Mesenchymal stem cell (in vitro differentiated cells and primary cell): Measurements from ENCODE around the gene DGCR2.
A peak's percentile ranks its signal among the peaks of the same experiment; 100 is the strongest.

ENCODE experiments used
- DNase-seq: peaks from one replicate; pipeline ENCODE4 v3.0.0-alpha.2; 2013
- H2AFZ ChIP-seq: one replicate; pipeline ENCODE4 v1.6.1; 2013; ENCODE audit warnings: low read depth, mild to moderate bottlenecking, control low read depth, inconsistent platforms, low read length, moderate library complexity
- H2AK5ac ChIP-seq: 2 replicates; pipeline ENCODE4 v1.6.1; 2013; ENCODE audit warnings: low read length, moderate library complexity, mild to moderate bottlenecking, inconsistent platforms; ENCODE audit not compliant: severe bottlenecking
- H2BK120ac ChIP-seq: one replicate; pipeline ENCODE4 v1.6.1; 2013; ENCODE audit warnings: low read depth, mild to moderate bottlenecking, inconsistent platforms, low read length, moderate library complexity
- H2BK12ac ChIP-seq, 2 experiments: one replicate each; pipeline ENCODE4 v1.6.1; 2013; ENCODE audit warnings: inconsistent platforms in 2 of 2, low read length in 2 of 2, mild to moderate bottlenecking in 2 of 2, moderate library complexity in 2 of 2, control low read depth in 1 of 2
- H2BK15ac ChIP-seq: one replicate; pipeline ENCODE4 v1.6.1; 2013; ENCODE audit warnings: mild to moderate bottlenecking, low read depth, inconsistent platforms; ENCODE audit not compliant: poor library complexity, severe bottlenecking
- H2BK5ac ChIP-seq: 2 replicates; pipeline ENCODE4 v1.6.1; 2013; ENCODE audit warnings: low read depth, mild to moderate bottlenecking, low read length, control low read depth, inconsistent platforms; ENCODE audit not compliant: poor library complexity, severe bottlenecking
- H3K14ac ChIP-seq, 2 experiments: one replicate each; pipeline ENCODE4 v1.6.1; 2013; ENCODE audit warnings: inconsistent platforms in 2 of 2, low read length in 2 of 2, control low read depth in 1 of 2, mild to moderate bottlenecking in 1 of 2, moderate library complexity in 1 of 2
- H3K18ac ChIP-seq, 2 experiments: one replicate each; pipeline ENCODE4 v1.6.1; 2013; ENCODE audit warnings: inconsistent platforms in 2 of 2, low read length in 2 of 2, control low read depth in 1 of 2, low read depth in 1 of 2, mild to moderate bottlenecking in 1 of 2
- H3K23ac ChIP-seq, 2 experiments: one replicate each; pipeline ENCODE4 v1.6.1; 2013; ENCODE audit warnings: inconsistent platforms in 2 of 2, low read length in 2 of 2, mild to moderate bottlenecking in 2 of 2, moderate library complexity in 2 of 2, control low read depth in 1 of 2
- H3K27ac ChIP-seq: 2 replicates; pipeline ENCODE4 v1.5.1; 2013; ENCODE audit warnings: mild to moderate bottlenecking, moderate library complexity, low read length, control low read depth, inconsistent platforms; ENCODE audit not compliant: poor library complexity, severe bottlenecking
- H3K27me3 ChIP-seq, 2 experiments: 2 replicates each; pipeline versions ENCODE4 v1.6.1 to v1.7.0; 2013; ENCODE audit warnings: low read length in 2 of 2, mild to moderate bottlenecking in 2 of 2, moderate library complexity in 2 of 2, control low read depth in 1 of 2, inconsistent platforms in 1 of 2; ENCODE audit not compliant: control insufficient read depth in 1 of 2, insufficient read depth in 1 of 2
- H3K36me3 ChIP-seq, 2 experiments: 2 replicates each; pipeline versions ENCODE4 v1.6.1 to v1.7.0; 2013; ENCODE audit warnings: low read length in 2 of 2, control low read depth in 1 of 2, inconsistent platforms in 1 of 2, low read depth in 1 of 2, mild to moderate bottlenecking in 1 of 2; ENCODE audit not compliant: insufficient read depth in 2 of 2, control insufficient read depth in 1 of 2
- H3K4ac ChIP-seq, 2 experiments: one replicate each; pipeline ENCODE4 v1.6.1; 2013; ENCODE audit warnings: inconsistent platforms in 2 of 2, low read length in 2 of 2, mild to moderate bottlenecking in 2 of 2, moderate library complexity in 2 of 2, control low read depth in 1 of 2, low read depth in 1 of 2
- H3K4me1 ChIP-seq: 2 replicates; pipeline ENCODE4 v1.6.1; 2013; ENCODE audit warnings: low read depth, low read length, control low read depth; ENCODE audit not compliant: control insufficient read depth, insufficient read depth
- H3K4me2 ChIP-seq: 2 replicates; pipeline ENCODE4 v1.6.1; 2013; ENCODE audit warnings: low read length, mild to moderate bottlenecking, inconsistent platforms; ENCODE audit not compliant: poor library complexity, severe bottlenecking
- H3K4me3 ChIP-seq, 2 experiments: 2 replicates each; pipeline versions ENCODE4 v1.5.1 to v1.7.0; 2013; ENCODE audit warnings: low read length in 2 of 2, mild to moderate bottlenecking in 2 of 2, control low read depth in 1 of 2, low read depth in 1 of 2; ENCODE audit not compliant: insufficient read depth in 1 of 2
- H3K79me1 ChIP-seq: replicated peaks from 2 replicates; pipeline ENCODE4 v1.6.1; 2013; ENCODE audit warnings: mild to moderate bottlenecking, control low read depth, low read length, inconsistent platforms; ENCODE audit not compliant: poor library complexity, severe bottlenecking
- H3K9ac ChIP-seq: 2 replicates; pipeline ENCODE4 v1.7.0; 2013; ENCODE audit warnings: mild to moderate bottlenecking, low read length, moderate library complexity
- H3K9me3 ChIP-seq: 2 replicates; pipeline ENCODE4 v1.7.0; 2013; ENCODE audit warnings: mild to moderate bottlenecking, low read length; ENCODE audit not compliant: control insufficient read depth
- H4K8ac ChIP-seq: one replicate; pipeline ENCODE4 v1.6.1; 2013; ENCODE audit warnings: inconsistent platforms, mild to moderate bottlenecking, low read length, moderate library complexity
- H4K91ac ChIP-seq: one replicate; pipeline ENCODE4 v1.6.1; 2013; ENCODE audit warnings: mild to moderate bottlenecking, low read length, inconsistent platforms
- WGBS: methylation state at CpG from one replicate; pipeline ENCODE4 v1.1.7; 2013; ENCODE audit warnings: mixed read lengths; 5-methylcytosine and 5-hydroxymethylcytosine counted together

The DGCR2 gene

DNA sequence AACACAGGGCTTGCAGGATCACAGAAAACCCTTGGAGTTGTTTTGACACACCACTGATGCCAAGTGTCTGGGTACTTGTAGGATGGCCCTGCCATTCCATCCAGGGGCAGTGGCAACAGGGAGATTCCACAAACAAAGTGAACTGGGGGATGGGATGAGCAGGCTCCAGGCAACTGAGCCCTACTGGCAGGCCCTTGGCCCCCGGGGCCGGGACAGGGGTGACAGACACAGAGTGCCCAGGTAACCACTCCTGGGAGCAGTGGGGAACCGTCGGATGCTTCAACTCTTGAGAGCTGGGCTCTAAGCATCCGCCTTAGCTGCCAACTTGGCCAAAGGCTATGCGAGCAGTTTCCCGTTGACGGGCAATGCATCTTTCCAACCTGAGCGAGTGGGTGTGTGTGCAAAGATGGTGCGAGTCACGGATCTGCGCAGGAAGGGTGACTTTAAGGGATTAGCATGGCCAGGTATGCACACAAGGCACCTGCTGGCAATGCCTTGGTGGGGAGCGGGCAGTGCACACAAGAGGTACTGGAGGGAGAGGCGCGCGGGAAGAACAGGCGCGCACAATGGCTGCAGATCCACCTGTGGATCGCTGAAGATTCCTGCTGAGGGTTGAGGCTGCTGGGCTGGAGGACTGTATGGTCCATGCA is 103.1 kb downstream of the DGCR2 start:
- no peak overlapping the region for H3K27ac ChIP-seq
- no peak overlapping the region for H4K8ac ChIP-seq
- H3K4me1 ChIP-seq: no peaks in the 10 kb centered on the region
- no peak overlapping the region for H2AK5ac ChIP-seq
- H3K14ac ChIP-seq: no peak overlapping the region
- no peak overlapping the region for H3K9ac ChIP-seq
- DNase-seq: no peak
- no peak overlapping the region for H3K23ac ChIP-seq
- H3K36me3 ChIP-seq: no peaks in the 10 kb centered on the region
- no peak overlapping the region for H2BK12ac ChIP-seq
- H3K4ac ChIP-seq: no peak overlapping the region
- no peak overlapping the region for H2AFZ ChIP-seq
- peaks cover 25 to 40% of the 10 kb centered on the region in 2 experiments for H3K27me3 ChIP-seq
- no peaks in the 10 kb centered on the region for H3K79me1 ChIP-seq
- no peak overlapping the region for H3K4me2 ChIP-seq
- no peak overlapping the region for H3K4me3 ChIP-seq
- H2BK5ac ChIP-seq: no peak overlapping the region
- no peak overlapping the region for H2BK15ac ChIP-seq
- H3K9me3 ChIP-seq: no peaks in the 10 kb centered on the region
- WGBS: 87% methylated on average over 19 of the region's 19 CpGs
- H4K91ac ChIP-seq: no peak overlapping the region
- no peak overlapping the region for H2BK120ac ChIP-seq
- no peak overlapping the region for H3K18ac ChIP-seq

DNA sequence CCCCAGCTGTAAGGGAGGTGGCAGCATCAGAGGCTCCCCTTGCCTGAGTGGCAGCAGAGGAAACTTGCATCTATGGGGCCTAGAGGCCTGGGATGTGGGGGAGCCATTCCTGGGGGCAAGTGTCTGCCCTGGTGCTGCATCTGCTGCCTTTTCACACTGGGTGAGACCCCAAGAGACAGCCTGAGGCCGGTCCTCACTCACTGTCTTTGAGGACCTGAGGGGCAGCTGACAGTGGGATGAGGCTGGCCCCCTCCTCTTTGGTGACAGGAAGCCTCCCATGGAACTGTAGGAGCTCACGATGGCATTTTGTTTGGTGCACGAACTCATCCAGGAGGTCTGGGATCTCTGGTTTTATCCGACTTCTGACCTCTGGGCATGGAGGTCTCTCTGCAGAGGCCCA is 104.0 kb downstream of the DGCR2 start:
- Histone ChIP-seq H2AFZ (no peak overlapping the region), H3K36me3 (no peaks in the 10 kb centered on the region), H3K18ac (no peak overlapping the region), H3K9me3 (no peaks in the 10 kb centered on the region), H3K4me3 (no peak overlapping the region), H3K14ac (peak overlapping the region in 1 of 2 experiments; percentile 22), H2BK5ac (no peak overlapping the region), H2AK5ac (no peak overlapping the region), H3K79me1 (no peaks in the 10 kb centered on the region), H2BK12ac (no peak overlapping the region), H3K23ac (no peak overlapping the region), H3K4me2 (no peak overlapping the region), H3K27ac (no peak overlapping the region), H2BK15ac (no peak overlapping the region), H3K4me1 (no peaks in the 10 kb centered on the region), H2BK120ac (no peak overlapping the region), H3K9ac (no peak overlapping the region), H3K4ac (no peak overlapping the region), H3K27me3 (peaks cover 25 to 41% of the 10 kb centered on the region in 2 experiments), H4K91ac (no peak overlapping the region), H4K8ac (no peak overlapping the region)
- no peak for DNase-seq
- 78% methylated on average over 4 of the region's 4 CpGs for WGBS

DNA sequence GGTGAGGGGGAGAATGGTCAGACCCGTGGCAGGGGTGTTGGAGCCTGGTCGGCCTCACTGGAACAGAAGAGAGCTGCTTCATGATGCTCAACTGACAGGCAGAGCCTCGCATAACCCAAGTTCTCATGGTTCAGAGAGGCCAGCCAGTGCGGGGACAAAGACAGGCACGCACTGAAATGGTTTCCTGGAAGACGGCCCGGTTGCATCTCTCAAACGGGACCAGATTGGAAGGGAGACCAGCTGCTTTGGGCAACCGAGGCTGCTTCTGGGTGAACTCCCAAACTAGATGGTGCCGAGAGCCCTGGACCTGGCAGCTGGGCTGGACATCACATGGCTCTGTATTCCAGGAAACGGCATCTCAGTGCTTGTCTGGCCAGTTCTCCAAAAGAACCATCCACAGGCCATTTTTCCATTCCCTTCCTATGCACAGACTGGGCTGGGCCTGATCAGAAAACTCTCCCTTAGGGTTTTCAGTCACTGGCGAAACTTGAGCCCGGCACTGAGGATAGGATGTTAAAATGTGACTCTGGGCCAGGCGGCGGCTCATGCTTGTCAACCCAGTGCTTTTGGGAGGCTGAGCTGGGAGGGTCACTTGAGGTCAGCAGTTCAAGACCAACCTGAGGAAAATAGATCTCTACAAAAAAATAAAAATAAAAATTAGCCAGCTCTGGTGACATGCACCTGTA is 106.0 kb downstream of the DGCR2 start:
- peaks cover 25 to 34% of the 10 kb centered on the region in 2 experiments for H3K27me3 ChIP-seq
- H2AK5ac ChIP-seq: no peak overlapping the region
- H3K36me3 ChIP-seq: no peaks in the 10 kb centered on the region
- no peaks in the 10 kb centered on the region for H3K79me1 ChIP-seq
- no peak overlapping the region for H3K4ac ChIP-seq
- 91% methylated on average over 15 of the region's 15 CpGs for WGBS
- no peak overlapping the region for H4K91ac ChIP-seq
- H2BK120ac ChIP-seq: no peak overlapping the region
- no peak overlapping the region for H2BK5ac ChIP-seq
- no peak overlapping the region for H3K18ac ChIP-seq
- no peak overlapping the region for H2BK15ac ChIP-seq
- no peaks in the 10 kb centered on the region for H3K9me3 ChIP-seq
- peak overlapping the region in 1 of 2 experiments; percentile 20 for H3K4me3 ChIP-seq
- no peak overlapping the region for H2AFZ ChIP-seq
- H3K4me2 ChIP-seq: no peak overlapping the region
- no peak overlapping the region for H3K14ac ChIP-seq
- H3K9ac ChIP-seq: no peak overlapping the region
- H3K23ac ChIP-seq: no peak overlapping the region
- no peak overlapping the region for H3K27ac ChIP-seq
- no peak overlapping the region for H4K8ac ChIP-seq
- peaks cover 4% of the 10 kb centered on the region for H3K4me1 ChIP-seq
- no peak for DNase-seq
- no peak overlapping the region for H2BK12ac ChIP-seq

DNA sequence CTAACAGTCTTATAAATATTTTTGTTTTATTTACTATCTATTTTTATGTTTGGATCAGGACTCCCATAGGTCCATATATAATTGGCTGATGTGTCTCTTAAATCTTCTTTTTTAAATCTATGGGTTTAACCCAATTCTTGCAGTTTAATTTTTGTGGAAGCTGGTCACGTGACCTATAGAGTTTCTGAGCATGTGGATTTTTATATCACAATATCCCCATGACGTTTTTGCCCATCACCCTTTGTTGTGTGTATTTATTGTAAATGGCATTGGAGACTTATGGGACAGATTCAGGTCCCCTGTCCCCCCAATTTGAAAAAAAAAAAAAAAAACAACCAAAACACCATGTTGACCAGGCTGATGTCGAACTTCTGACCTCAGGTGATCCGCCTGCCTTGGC is 107.3 kb downstream of the DGCR2 start:
- H3K4me3 ChIP-seq: no peak overlapping the region
- no peak overlapping the region for H3K9ac ChIP-seq
- no peak overlapping the region for H4K8ac ChIP-seq
- WGBS: 84% methylated on average over 2 of the region's 4 CpGs
- no peak overlapping the region for H3K4me2 ChIP-seq
- no peak overlapping the region for H3K27ac ChIP-seq
- H3K36me3 ChIP-seq: no peaks in the 10 kb centered on the region
- H3K27me3 ChIP-seq: peaks cover 24 to 31% of the 10 kb centered on the region in 2 experiments
- no peak overlapping the region for H3K23ac ChIP-seq
- H3K9me3 ChIP-seq: no peaks in the 10 kb centered on the region
- no peak for DNase-seq
- H2BK15ac ChIP-seq: no peak overlapping the region
- H3K14ac ChIP-seq: no peak overlapping the region
- no peak overlapping the region for H2AK5ac ChIP-seq
- no peak overlapping the region for H2AFZ ChIP-seq
- H2BK120ac ChIP-seq: no peak overlapping the region
- peaks cover 4% of the 10 kb centered on the region for H3K4me1 ChIP-seq
- no peaks in the 10 kb centered on the region for H3K79me1 ChIP-seq
- H3K4ac ChIP-seq: no peak overlapping the region
- no peak overlapping the region for H4K91ac ChIP-seq
- H3K18ac ChIP-seq: no peak overlapping the region
- H2BK5ac ChIP-seq: no peak overlapping the region
- no peak overlapping the region for H2BK12ac ChIP-seq
